HG03025 (cell line): Measurements from ENCODE around the gene TMSB15C.
A peak's percentile ranks its signal among the peaks of the same experiment; 100 is the strongest.
"Not testable (repeated sequence)": the region's sequence is repeated elsewhere in the genome, so short reads cannot be mapped to it uniquely, and the experiment has no call there.

ENCODE experiments used
- ATAC-seq: cut with Tn5 transposase; IDR thresholded peaks from one replicate; pipeline ENCODE4 v1.9.1; 2021; ENCODE audit warnings: mild to moderate bottlenecking, moderate library complexity; ENCODE audit not compliant: unreplicated experiment, low FRiP score

The TMSB15C gene

GRCh38 chrX:104075778-104076445, at the start of gene TMSB15C:
Gene TMSB15C, minus strand, starts transcription at chrX:104076236.
- not testable (repeated sequence) for ATAC-seq

DNA sequence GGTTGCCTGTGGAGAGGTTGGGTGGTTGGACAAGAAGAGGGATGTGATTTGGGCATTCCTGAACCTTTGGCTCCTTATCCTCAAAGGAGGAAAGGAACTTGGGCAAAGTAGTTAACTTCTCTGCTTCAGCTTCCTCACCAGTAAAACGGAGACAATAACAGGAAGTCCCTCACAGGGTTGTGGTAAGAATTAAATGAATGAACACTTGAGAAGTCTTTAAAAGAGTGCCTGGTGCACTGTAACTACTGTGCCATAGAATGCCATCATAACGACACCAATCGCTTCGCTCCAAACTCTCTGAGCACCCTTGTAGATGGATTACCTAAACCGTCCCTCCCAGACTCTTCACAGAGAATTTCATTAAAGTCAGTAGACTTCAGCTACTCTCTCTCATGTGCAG, 46.8 kb upstream of the TMSB15C start:
- no peak for ATAC-seq

GRCh38 chrX:104118765-104119164, 42.7 kb upstream of the TMSB15C start:
- no peak for ATAC-seq

DNA sequence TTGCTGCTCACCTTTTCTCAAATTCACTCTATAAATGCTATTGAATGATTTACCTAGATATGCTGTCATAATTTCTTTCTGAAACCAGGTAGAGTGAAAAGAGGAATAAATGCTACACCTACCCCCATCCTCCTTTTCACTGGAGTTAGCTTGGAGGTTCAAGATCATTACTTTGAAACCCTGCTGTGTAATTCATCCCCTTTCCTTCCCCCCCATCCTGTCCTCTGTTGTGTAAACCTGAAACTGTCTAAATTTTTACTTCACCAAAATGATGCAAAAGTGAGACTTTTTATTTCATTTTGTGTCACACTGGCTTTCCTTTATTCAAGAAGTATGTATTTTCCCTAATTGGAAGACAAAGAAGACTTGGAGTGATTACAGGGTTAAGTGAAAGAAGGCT, 41.7 kb upstream of the TMSB15C start:
- ATAC-seq: no peak

GRCh38 chrX:104113222-104113965, 37.4 kb upstream of the TMSB15C start:
- peak; percentile 32 for ATAC-seq

GRCh38 chrX:104112326-104112951, 36.4 kb upstream of the TMSB15C start, which contains the start of gene ZCCHC18:
Gene ZCCHC18, plus strand, starts transcription at chrX:104112523. Its CDS starts 1,589 bp downstream, at chrX:104114112.
- peak; percentile 57 for ATAC-seq

- ATAC-seq: not testable (repeated sequence)
Measured at GRCh38 chrX:104110491-104111240, 34.6 kb upstream of the TMSB15C start.

DNA sequence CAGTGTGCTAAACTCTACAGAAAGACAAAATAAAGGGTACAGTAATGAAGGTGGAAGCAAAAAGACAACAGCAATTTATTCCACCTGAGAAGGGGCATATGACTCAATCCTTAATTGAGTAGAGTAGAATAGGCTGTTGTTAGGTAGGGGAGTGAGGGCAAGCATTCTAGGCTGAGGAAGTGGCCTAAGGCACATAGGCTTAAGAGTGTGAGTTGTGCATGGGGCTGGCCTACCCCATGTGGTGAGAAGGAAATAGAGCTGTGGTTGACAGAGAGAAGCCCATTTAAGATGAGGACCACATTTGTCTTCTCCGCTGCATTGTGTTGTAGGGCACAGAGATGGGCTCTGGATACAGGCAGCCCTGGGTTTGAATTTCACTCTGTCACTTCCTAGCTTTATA, 32.9 kb upstream of the TMSB15C start:
- ATAC-seq: no peak

GRCh38 chrX:104105330-104106262, 29.6 kb upstream of the TMSB15C start:
- ATAC-seq: no peak

DNA sequence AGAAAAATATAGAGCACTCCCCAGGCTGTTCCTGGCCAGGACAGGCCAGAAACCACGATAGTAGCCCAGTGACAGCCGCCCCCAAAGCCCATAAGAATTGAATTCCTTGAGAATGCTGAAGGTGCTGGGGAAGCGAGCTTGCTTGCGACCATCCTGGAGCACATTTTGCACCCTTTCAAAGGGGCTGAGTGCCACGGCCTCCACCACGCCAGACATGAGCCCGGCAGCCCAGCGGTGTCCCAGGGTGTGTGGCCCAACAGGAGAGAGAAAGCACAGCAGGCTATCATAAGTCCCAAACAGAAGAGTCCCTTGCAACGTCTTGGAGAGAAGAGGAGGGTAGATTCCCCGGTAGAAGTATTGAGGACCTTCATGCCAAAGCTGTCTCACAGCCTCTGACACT, 28.6 kb upstream of the TMSB15C start:
- ATAC-seq: no peak

- no peak for ATAC-seq
Measured at GRCh38 chrX:104098919-104099318, 22.9 kb upstream of the TMSB15C start.

GRCh38 chrX:104098151-104098808, 22.2 kb upstream of the TMSB15C start:
- no peak for ATAC-seq

DNA sequence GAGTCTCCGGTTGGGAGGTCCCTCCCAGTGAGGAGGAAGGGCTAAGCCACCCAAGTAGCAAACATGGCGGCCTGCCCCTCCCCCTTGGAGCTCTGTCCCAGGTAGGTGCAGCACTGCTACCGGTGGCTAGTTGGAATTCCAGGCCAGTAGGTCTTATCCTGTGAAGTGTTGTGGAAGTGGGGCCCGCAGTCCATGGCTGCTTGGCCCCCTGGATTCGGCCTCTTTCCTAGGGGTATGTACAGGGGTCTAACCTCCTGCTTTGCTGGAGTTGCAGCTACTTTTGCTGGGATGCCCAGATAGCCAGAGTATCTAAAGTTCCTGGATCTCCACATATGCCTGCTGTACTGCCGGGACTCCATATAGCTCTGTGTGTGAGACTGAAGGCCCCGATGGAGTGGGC, 9.9 kb upstream of the TMSB15C start:
- no peak for ATAC-seq

- ATAC-seq: no peak
Measured at GRCh38 chrX:104085477-104085876, 9.4 kb upstream of the TMSB15C start.

- no peak for ATAC-seq
Measured at GRCh38 chrX:104084534-104085277, 8.7 kb upstream of the TMSB15C start.

DNA sequence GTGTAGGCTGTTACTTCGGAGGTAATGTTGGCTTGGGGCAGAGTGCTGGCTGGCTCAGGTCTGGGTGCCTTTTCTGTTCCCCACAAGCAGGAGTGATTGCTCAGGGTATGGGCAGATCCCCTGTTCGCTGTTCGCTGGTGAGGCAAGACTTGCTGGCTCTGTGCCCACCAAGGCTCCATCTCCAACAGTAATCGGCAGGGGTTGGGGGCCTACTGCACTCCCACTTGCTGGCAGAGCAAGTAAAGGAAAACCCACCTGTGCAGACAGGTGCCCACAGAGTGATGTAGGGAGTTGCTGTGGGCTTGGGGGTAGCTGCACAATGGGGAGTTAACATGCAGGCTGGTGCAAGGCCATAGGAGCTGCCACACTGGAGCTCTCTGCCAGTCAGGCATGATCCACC, 8.0 kb upstream of the TMSB15C start:
- ATAC-seq: no peak

DNA sequence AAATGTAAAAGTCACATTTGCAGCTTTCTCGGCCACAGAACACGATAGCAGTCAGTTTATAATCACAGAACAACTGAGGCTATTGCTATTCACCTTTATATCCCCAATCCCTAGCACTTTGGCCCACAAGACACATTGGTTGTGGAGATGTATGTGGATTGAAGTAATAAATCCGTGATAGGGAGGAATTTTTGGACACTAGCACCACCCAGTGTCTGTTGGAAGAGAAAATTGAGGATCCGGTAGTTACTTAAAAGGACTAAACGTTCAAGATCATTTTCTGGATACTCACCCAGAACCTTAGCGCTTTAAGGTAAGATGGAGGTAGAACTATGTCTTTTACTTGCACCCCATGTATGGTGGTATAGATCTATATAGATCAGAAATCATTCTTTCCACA, 1.8 kb upstream of the TMSB15C start:
- not testable (repeated sequence) for ATAC-seq

- ATAC-seq: not testable (repeated sequence)
Measured at GRCh38 chrX:104062636-104063035, 13.4 kb downstream of the TMSB15C start.
